ENCODE data around the gene USP10.

The USP10 gene

DNA sequence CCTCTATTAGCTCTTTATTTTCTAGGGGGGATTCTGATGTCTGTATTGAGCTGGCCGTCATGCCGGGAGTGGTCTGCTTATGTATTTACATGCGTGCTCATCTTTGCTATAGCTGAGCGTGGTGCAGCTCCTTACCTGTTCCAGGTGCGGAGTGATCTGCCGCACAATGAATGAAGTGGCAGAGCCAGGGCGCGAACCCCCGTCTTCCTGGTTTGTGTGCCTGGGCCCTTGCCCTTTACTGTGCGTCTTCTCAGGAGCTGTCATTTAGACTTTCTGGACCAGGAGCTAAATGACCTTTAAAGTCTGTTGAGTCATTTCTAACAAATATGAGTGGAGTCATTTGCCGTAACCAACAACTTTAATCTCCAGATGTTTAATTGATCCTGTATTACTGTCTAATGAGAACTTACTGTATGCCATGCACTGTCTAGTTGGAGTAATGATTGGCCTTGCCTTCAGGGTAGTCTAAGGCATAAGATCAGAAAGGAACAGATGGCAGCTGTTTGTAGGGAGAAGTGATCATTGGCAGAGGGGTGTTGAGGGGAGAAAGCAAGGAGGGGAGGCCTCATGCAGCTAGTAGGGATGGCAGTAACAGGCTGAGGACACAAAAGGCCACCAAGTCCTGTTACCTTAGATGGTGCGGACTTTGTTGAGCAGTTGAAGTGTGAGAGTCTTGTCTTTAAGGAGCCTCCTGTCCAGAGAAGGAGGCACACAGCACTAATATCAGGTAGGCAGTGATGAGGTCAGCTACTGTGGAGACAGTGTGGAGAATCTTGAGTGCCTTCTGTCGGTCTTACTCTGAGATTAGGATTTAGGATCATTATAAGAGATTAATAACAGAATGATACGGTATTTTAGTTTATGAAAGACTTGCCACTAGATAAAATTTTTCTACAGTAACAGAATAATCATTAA lies 53.9 kb downstream of the USP10 start:
- DNase-seq, result no peak

DNA sequence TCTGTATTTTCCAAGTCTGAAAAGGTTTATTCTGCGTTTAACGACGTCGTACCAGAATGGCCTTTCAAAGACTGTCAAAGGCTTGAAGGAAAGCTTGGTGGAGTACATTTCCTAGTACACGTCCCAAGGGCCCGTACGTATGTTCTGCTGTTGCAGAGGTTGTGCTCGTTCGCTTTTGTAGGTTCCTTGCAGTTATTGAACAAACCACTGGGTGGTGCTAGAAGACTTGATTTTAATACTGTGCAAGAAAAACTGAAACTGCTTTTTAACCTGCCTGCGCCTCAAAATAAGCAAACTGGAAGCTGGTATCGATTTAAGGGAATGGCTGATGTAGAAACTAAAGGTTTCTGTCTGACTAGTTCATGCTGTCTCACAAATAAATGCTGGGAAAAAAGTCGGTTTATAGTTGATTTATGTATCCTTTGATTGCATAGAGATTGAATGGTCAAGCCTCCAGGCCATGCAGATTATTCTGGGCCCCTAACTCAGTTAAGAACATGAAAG lies 54.6 kb downstream of the USP10 start:
- DNase-seq, result peak; percentile 42 to 75

DNA sequence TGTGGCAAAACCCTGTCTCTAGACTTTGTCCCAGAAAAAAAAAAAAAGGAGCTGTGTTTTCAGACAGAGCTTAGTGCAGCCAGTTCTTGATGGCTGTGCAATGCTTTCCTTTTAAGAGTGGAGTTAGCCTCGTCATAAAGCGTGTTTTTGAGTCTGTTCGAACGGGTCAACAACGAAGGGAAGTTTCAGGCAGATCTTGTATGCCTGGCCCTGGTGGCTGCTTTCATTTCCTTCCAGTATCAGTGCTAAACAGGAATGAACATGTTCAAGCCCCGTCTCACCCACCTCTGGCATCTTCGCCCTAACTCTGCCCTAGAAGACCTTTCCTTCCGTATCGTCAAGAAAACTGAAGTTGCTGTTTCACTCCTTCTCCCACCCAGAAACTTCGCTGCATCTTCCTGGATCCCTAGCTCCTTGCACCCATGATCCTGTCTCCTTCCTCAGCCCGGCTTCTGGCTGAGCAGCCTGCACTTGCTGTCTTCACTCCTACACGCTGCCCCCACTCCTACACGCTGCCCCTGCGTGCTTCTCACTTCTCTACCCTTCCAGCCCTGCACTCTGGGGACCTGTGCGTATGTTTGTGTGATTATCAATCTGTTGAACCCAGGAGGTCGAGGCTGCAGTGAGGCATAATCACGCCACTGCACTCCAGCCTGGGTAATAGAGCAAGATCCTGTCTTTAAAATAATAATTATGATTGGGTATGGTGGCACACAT lies 55.3 kb downstream of the USP10 start:
- DNase-seq, result no peak

GRCh38 chr16:84756830-84757229 lies 57.0 kb downstream of the USP10 start:
- DNase-seq, result no peak

- no peak for DNase-seq
Observed at GRCh38 chr16:84758627-84759026, 58.8 kb downstream of the USP10 start.

GRCh38 chr16:84759061-84759460 lies 59.3 kb downstream of the USP10 start:
- DNase-seq, result no peak

- no peak for DNase-seq
Observed at GRCh38 chr16:84759906-84760305, 60.1 kb downstream of the USP10 start.

DNA sequence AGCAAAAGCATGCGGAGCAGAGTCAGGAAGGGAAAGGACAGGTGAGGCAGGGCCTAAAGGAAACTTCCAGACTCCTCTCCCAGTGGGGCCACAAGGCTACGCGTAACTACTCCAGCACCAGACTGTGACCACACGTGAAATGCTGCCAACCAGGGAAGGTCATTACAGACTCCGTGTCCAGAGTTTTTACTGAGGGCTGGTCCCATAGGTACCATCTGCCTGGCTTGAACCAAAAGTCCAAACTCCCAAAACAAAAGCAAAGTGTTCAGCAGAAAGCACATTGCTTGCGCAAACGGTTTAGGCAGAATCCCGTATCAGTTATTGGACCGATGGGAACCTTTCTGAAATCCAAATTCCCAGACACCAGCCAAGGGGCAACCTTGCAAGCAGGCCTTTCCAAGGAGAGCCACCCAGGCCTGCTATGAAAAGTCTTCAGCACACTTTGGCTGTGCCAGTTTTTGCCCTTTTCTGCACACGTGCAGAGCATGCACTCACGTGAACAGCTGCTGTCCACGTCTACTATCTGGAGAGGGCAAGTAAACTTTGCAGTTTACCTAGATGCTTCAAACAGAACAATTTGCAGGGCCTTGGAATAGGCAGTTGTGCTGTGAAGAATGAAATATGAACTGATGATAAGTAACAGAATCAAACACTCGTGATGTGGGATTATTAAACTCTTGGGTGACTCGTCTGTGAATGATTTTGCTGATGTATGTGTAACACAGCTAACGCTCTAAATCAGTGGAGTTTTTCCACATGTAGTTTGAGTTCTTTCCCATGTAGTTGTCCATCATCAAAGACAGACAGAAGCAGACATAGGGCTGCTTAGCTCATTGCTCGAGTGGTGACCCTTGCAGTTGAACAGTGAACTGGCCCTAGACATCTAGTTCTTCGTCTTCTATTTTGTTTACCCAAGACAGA lies 61.9 kb downstream of the USP10 start:
- no peak for DNase-seq

GRCh38 chr16:84763164-84763563 lies 63.4 kb downstream of the USP10 start:
- no peak for DNase-seq

DNA sequence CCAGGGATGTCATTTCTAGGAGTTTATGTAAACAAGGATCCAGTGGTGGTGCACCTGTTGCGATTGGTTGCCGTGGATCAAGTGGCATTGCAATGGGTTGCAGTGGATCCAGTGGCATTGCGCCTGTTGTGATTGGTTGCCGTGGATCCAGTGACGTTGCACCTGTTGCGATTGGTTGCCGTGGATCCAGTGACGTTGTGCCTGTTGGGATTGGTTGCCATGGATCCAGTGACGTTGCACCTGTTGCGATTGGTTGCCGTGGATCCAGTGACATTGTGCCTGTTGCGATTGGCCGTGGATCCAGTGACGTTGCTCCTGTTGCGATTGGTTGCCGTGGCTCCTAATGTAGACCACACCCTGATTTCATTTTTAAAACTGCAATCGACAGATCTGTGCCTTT lies 63.8 kb downstream of the USP10 start:
- DNase-seq, result no peak

DNA sequence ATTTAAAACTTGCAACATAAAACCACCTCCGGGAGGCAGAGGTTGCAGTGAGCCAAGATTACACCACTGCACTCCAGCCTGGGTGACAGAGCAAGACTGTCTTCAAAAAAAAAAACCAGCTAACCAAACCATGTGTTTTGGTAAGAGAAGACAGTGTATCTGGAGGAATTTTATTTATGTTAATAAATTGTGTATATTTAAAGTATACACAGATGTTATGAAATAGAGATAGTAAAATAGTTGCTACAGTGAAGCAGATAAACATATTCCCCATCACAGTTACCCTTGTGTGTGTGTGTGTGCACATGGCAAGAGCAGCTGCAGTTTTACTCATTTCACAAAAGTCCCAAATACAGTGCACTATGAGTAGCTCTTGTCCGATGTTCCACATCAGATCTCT lies 65.2 kb downstream of the USP10 start:
- no peak for DNase-seq

GRCh38 chr16:84765616-84766580 lies 66.1 kb downstream of the USP10 start:
- DNase-seq, result no peak

GRCh38 chr16:84766978-84767773 lies 67.4 kb downstream of the USP10 start:
- no peak for DNase-seq

DNA sequence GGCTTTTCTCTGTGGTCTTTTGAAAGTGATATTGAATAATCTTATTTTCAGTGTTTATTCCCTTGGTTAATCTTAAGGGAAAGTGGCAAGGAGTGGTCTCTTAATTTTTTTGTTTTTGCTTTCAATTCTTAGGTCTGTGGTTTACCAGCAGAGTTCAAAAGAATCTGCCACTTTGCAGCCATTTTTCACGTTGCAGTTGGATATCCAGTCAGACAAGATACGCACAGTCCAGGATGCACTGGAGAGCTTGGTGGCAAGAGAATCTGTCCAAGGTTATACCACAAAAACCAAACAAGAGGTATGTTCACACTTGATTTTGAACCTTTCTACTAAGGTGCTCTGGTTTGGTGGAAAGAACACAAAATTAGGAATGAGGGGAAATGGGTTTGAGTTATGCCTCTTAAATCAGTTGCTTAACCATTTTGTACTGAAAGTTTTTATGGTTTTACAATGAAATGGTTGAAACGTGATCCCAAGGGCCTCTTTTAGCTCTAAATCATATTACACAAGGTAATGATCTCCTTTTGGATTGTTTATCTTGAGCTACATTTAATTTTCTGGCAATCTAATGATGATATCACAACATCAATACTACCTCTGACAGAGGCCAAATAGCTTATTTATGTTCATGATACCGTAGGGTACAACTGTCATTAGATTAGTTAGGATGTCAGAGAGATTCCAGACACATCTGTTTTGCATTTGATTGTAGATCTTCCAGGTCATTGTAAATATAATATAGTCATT lies 68.4 kb downstream of the USP10 start:
- no peak for DNase-seq

GRCh38 chr16:84768808-84769197 lies 69.0 kb downstream of the USP10 start:
- DNase-seq, result no peak

DNA sequence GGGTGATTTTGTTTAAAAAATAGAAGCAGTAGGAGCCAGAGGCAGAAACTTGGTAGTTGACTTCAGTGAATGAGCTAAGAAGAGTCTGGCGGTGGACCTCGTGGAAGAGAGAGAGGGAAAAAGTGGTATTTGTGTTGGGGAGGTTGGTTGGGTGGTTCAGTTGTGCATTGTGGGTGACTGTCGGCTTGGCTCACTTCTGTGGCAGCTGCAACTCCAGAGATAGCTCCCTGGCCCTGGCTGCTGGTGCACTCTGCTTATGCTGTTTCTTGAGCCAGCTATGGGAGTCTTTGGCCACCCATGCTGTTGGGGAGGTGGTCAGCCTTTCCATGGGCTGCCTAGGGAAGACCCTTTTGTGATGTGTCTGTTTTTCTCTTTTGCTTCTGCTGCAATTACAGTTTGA lies 69.6 kb downstream of the USP10 start:
- DNase-seq, result no peak

DNA sequence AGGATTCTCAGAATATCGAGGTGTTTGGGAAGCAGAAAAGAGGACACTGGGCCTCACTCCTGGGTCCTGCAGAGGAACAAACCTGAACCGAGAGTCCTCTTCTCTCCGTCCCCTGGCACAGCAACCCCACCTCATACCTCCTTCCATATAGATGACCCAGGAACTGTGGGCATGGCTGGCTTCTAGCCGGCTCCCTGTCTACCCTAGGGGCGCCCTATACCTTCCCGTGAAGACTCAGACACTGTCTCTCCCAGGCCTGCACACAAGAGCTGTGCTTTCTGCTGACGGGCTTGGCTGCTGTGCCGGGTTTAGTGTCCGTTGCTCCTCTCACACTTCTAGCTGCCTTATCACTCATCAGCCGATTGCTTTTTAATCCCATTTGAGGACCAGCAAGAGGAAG lies 73.5 kb downstream of the USP10 start:
- DNase-seq, result no peak

DNA sequence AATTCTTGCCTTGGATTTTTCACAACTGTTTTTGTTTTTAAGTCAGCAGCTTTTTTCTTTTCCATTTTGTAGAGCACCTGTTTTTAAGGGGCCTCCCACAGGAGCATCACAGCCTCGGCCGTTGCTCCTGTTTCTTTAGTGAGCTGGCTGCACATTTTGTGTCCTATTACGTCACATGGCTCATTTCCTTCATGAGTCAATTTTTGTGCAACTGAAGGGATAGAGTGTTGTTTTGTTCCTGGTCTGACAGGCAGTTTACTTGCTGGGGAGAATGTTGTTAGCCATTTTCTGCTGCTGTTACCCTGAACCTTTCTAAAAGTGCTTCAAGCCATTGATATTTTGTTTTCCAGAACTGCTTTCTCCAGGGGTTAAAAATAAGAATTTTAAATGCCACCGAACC lies 75.0 kb downstream of the USP10 start:
- DNase-seq, result no peak

DNA sequence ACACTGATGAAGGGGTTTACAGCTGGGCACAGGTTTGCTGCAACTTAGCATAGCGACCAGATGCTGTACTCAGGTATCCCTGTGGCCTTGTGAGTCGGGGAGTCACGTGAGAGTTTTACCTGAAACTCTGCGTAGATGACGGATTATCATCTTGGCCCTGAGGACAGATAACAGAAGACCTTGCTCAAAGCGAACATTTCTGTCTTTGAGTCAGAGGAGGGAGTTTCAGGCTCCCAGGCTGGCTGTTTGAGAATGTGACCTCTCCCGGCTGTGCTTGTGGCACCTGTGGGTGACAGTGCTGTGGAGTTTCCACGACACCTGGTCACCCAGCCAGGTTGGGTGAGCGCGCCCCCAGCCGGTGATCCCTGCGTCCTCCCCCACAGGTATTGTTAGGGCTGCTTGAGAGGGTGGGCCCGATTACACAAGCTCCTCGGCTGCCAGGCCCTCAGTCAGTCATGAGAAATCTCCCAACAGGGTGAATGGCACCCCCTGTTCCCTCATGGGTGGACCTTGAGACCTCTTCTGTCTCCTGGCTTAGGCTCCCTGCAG lies 75.5 kb downstream of the USP10 start:
- no peak for DNase-seq

DNA sequence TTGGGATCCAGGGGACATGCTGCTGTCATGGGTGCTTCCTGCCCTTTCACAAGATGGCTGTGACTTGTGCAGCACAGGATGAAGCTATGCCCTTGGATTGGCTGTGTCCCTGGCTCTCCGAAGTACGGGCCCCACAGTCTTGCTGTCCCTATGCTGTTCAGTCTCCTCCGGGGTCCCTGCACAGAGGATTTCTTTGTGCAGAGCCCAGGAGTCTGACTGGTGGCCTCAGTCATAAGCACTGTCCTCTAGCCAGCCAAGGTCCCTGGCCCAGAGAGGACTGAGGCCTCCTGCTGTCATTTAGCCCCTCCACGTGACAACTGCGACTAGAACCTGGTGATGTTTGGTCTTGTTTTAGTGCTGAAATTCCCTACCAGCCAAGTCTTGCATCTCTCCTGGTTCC lies 77.6 kb downstream of the USP10 start:
- no peak for DNase-seq

Measured in NCI-H446 (cell line).